ENCODE data around the gene RNF220.

The RNF220 gene

GRCh38 chr1:44585315-44585920, 180.4 kb downstream of the RNF220 start:
- H3K79me2 ChIP-seq (ENCODE audit: control insufficient read depth, insufficient read depth, low read length, poor library complexity): no peaks in the 10 kb centered on the region

GRCh38 chr1:44587796-44588460, 182.9 kb downstream of the RNF220 start:
- Histone ChIP-seq H3K18ac (ENCODE audit: low read length) (no peak overlapping the region), H4K12ac (ENCODE audit: low read depth, low read length) (no peak overlapping the region), H3K14ac (ENCODE audit: low read length) (no peak overlapping the region), H3K23ac (ENCODE audit: low read length) (no peak overlapping the region), H3K79me1 (ENCODE audit: low read length) (no peaks in the 10 kb centered on the region), H2BK120ac (ENCODE audit: insufficient read depth, low read length, poor library complexity) (no peak overlapping the region), H3K36me3 (ENCODE audit: control insufficient read depth in 1 of 2, insufficient read depth in 2 of 2, low read length in 2 of 2) (no peaks in the 10 kb centered on the region), H2BK12ac (ENCODE audit: low read length) (no peak overlapping the region), H3K4me3 (ENCODE audit: low read depth, low read length) (no peak overlapping the region), H4K91ac (ENCODE audit: low read depth, low read length) (no peak overlapping the region), H2BK5ac (ENCODE audit: low read depth, low read length, poor library complexity) (no peak overlapping the region), H3K27ac (ENCODE audit: low read depth, low read length) (no peak overlapping the region), H3K9me3 (ENCODE audit: insufficient read depth, low read depth, low read length) (no peaks in the 10 kb centered on the region), H3K9ac (ENCODE audit: low read length) (no peak overlapping the region), H3K4me1 (ENCODE audit: control insufficient read depth in 1 of 2, insufficient read depth in 2 of 2, low read length in 2 of 2) (no peaks in the 10 kb centered on the region), H4K8ac (ENCODE audit: low read depth, low read length) (no peak overlapping the region), H3K27me3 (ENCODE audit: insufficient read depth, low read length) (no peaks in the 10 kb centered on the region), H3K79me2 (ENCODE audit: control insufficient read depth, insufficient read depth, low read length, poor library complexity) (no peaks in the 10 kb centered on the region), H3K4ac (ENCODE audit: low read depth, low read length) (no peak overlapping the region), H3K4me2 (ENCODE audit: low read length) (no peak overlapping the region), H2AFZ (ENCODE audit: insufficient read depth, low read length, poor library complexity) (no peak overlapping the region), H2AK5ac (ENCODE audit: low read length) (no peak overlapping the region)
- peak; percentile 66 to 67 for DNase-seq
- no CpG with 5 or more reads among the region's 17 CpGs for WGBS (ENCODE audit: extremely low coverage, insufficient coverage, insufficient read length)

More at GRCh38 chr1:44585315-44585920, 180.4 kb downstream of the RNF220 start:
- Histone ChIP-seq H3K9me3 (ENCODE audit: insufficient read depth, low read depth, low read length) (no peaks in the 10 kb centered on the region), H4K91ac (ENCODE audit: low read depth, low read length) (no peak overlapping the region), H3K18ac (ENCODE audit: low read length) (no peak overlapping the region), H3K36me3 (ENCODE audit: control insufficient read depth in 1 of 2, insufficient read depth in 2 of 2, low read length in 2 of 2) (no peaks in the 10 kb centered on the region), H3K14ac (ENCODE audit: low read length) (no peak overlapping the region), H2BK120ac (ENCODE audit: insufficient read depth, low read length, poor library complexity) (no peak overlapping the region), H3K4ac (ENCODE audit: low read depth, low read length) (no peak overlapping the region), H2AK5ac (ENCODE audit: low read length) (no peak overlapping the region), H3K4me3 (ENCODE audit: low read depth, low read length) (no peak overlapping the region), H3K4me1 (ENCODE audit: control insufficient read depth in 1 of 2, insufficient read depth in 2 of 2, low read length in 2 of 2) (no peaks in the 10 kb centered on the region), H2BK12ac (ENCODE audit: low read length) (no peak overlapping the region), H3K27me3 (ENCODE audit: insufficient read depth, low read length) (no peaks in the 10 kb centered on the region), H4K8ac (ENCODE audit: low read depth, low read length) (no peak overlapping the region), H2BK5ac (ENCODE audit: low read depth, low read length, poor library complexity) (no peak overlapping the region), H3K27ac (ENCODE audit: low read depth, low read length) (no peak overlapping the region), H2AFZ (ENCODE audit: insufficient read depth, low read length, poor library complexity) (no peak overlapping the region), H3K9ac (ENCODE audit: low read length) (no peak overlapping the region), H3K79me1 (ENCODE audit: low read length) (no peaks in the 10 kb centered on the region), H4K12ac (ENCODE audit: low read depth, low read length) (no peak overlapping the region), H3K23ac (ENCODE audit: low read length) (no peak overlapping the region), H3K4me2 (ENCODE audit: low read length) (no peak overlapping the region)
- WGBS (ENCODE audit: extremely low coverage, insufficient coverage, insufficient read length): no CpG with 5 or more reads among the region's 4 CpGs
- DNase-seq: no peak

GRCh38 chr1:44588551-44589210, 183.6 kb downstream of the RNF220 start:
- no peak overlapping the region for H4K12ac ChIP-seq (ENCODE audit: low read depth, low read length)

GRCh38 chr1:44590475-44590874, 185.4 kb downstream of the RNF220 start:
- no peaks in the 10 kb centered on the region for H3K79me1 ChIP-seq (ENCODE audit: low read length)
- H4K8ac ChIP-seq (ENCODE audit: low read depth, low read length): no peak overlapping the region
- no peak overlapping the region for H2BK12ac ChIP-seq (ENCODE audit: low read length)
- no peak overlapping the region for H3K9ac ChIP-seq (ENCODE audit: low read length)
- H2BK120ac ChIP-seq (ENCODE audit: insufficient read depth, low read length, poor library complexity): no peak overlapping the region
- H2AK5ac ChIP-seq (ENCODE audit: low read length): no peak overlapping the region
- H3K4ac ChIP-seq (ENCODE audit: low read depth, low read length): no peak overlapping the region
- H3K18ac ChIP-seq (ENCODE audit: low read length): no peak overlapping the region
- no peak overlapping the region for H2AFZ ChIP-seq (ENCODE audit: insufficient read depth, low read length, poor library complexity)
- no peaks in the 10 kb centered on the region for H3K36me3 ChIP-seq (ENCODE audit: control insufficient read depth in 1 of 2, insufficient read depth in 2 of 2, low read length in 2 of 2)
- no peaks in the 10 kb centered on the region for H3K4me1 ChIP-seq (ENCODE audit: control insufficient read depth in 1 of 2, insufficient read depth in 2 of 2, low read length in 2 of 2)
- no peak overlapping the region for H2BK5ac ChIP-seq (ENCODE audit: low read depth, low read length, poor library complexity)
- no peaks in the 10 kb centered on the region for H3K9me3 ChIP-seq (ENCODE audit: insufficient read depth, low read depth, low read length)
- no peak overlapping the region for H4K91ac ChIP-seq (ENCODE audit: low read depth, low read length)
- H3K4me2 ChIP-seq (ENCODE audit: low read length): no peak overlapping the region
- no CpG with 5 or more reads among the region's 4 CpGs for WGBS (ENCODE audit: extremely low coverage, insufficient coverage, insufficient read length)
- H3K23ac ChIP-seq (ENCODE audit: low read length): no peak overlapping the region
- H3K79me2 ChIP-seq (ENCODE audit: control insufficient read depth, insufficient read depth, low read length, poor library complexity): no peaks in the 10 kb centered on the region
- H3K14ac ChIP-seq (ENCODE audit: low read length): no peak overlapping the region
- no peaks in the 10 kb centered on the region for H3K27me3 ChIP-seq (ENCODE audit: insufficient read depth, low read length)
- no peak overlapping the region for H4K12ac ChIP-seq (ENCODE audit: low read depth, low read length)
- DNase-seq: no peak
- H3K27ac ChIP-seq (ENCODE audit: low read depth, low read length): no peak overlapping the region
- H3K4me3 ChIP-seq (ENCODE audit: low read depth, low read length): no peak overlapping the region

More at GRCh38 chr1:44588551-44589210, 183.6 kb downstream of the RNF220 start:
- H3K27me3 ChIP-seq (ENCODE audit: insufficient read depth, low read length): no peaks in the 10 kb centered on the region
- H4K91ac ChIP-seq (ENCODE audit: low read depth, low read length): no peak overlapping the region
- no peak overlapping the region for H2AFZ ChIP-seq (ENCODE audit: insufficient read depth, low read length, poor library complexity)
- no peaks in the 10 kb centered on the region for H3K9me3 ChIP-seq (ENCODE audit: insufficient read depth, low read depth, low read length)
- DNase-seq: no peak
- no peaks in the 10 kb centered on the region for H3K36me3 ChIP-seq (ENCODE audit: control insufficient read depth in 1 of 2, insufficient read depth in 2 of 2, low read length in 2 of 2)
- no peaks in the 10 kb centered on the region for H3K79me1 ChIP-seq (ENCODE audit: low read length)
- H3K4ac ChIP-seq (ENCODE audit: low read depth, low read length): no peak overlapping the region
- no peak overlapping the region for H2BK5ac ChIP-seq (ENCODE audit: low read depth, low read length, poor library complexity)
- no peak overlapping the region for H3K9ac ChIP-seq (ENCODE audit: low read length)
- H2BK120ac ChIP-seq (ENCODE audit: insufficient read depth, low read length, poor library complexity): no peak overlapping the region
- H3K18ac ChIP-seq (ENCODE audit: low read length): no peak overlapping the region
- H4K8ac ChIP-seq (ENCODE audit: low read depth, low read length): no peak overlapping the region
- no peak overlapping the region for H2BK12ac ChIP-seq (ENCODE audit: low read length)
- no peaks in the 10 kb centered on the region for H3K79me2 ChIP-seq (ENCODE audit: control insufficient read depth, insufficient read depth, low read length, poor library complexity)
- H3K27ac ChIP-seq (ENCODE audit: low read depth, low read length): no peak overlapping the region
- no peak overlapping the region for H2AK5ac ChIP-seq (ENCODE audit: low read length)
- no peak overlapping the region for H3K14ac ChIP-seq (ENCODE audit: low read length)
- no peaks in the 10 kb centered on the region for H3K4me1 ChIP-seq (ENCODE audit: control insufficient read depth in 1 of 2, insufficient read depth in 2 of 2, low read length in 2 of 2)
- no peak overlapping the region for H3K23ac ChIP-seq (ENCODE audit: low read length)
- no CpG with 5 or more reads among the region's 3 CpGs for WGBS (ENCODE audit: extremely low coverage, insufficient coverage, insufficient read length)
- no peak overlapping the region for H3K4me2 ChIP-seq (ENCODE audit: low read length)
- H3K4me3 ChIP-seq (ENCODE audit: low read depth, low read length): no peak overlapping the region

Measured in trophoblast cell (in vitro differentiated cells and primary cell).